Activated naive CD8-positive, alpha-beta T cell treated with anti-CD3 and anti-CD28 coated beads, Interleukin-2, amount 10 ng/mL, durations not matched to agents 7 days and 5 days (primary cell): ENCODE data around the gene MCF2L. TPM values are rescaled to one million over a fixed set of nuclear protein-coding genes. Genes with fewer than 3 reads are reported as not detected.
"Not testable (repeated sequence)": the region's sequence is repeated elsewhere in the genome, so short reads cannot be mapped to it uniquely, and the experiment has no call there.

Experiments
- ATAC-seq: fragments of 150-1000 bp; cut with Tn5 transposase; one replicate; pipeline ENCODE4 v1.10.0; 2021; ENCODE audit warnings: low read depth, moderate library complexity
- POLR2A ChIA-PET: fragments of 350-600 bp; sonication (Branson Sonifier 250); formaldehyde crosslinking; loops from one replicate; lab custom pipeline; 2021; ENCODE audit warnings: antibody characterized with exemption; lab: Charles Lee
- DNase-seq: peaks from one replicate; pipeline ENCODE4 v3.0.0; 2021
- H3K27ac Mint-ChIP-seq: one replicate; pipeline ENCODE4 v1.8.0; 2022; ENCODE audit warnings: mild to moderate bottlenecking, mixed read lengths
- H3K27me3 Mint-ChIP-seq: one replicate; pipeline ENCODE4 v1.8.0; 2022; ENCODE audit warnings: mild to moderate bottlenecking, moderate library complexity, mixed read lengths
- H3K36me3 Mint-ChIP-seq: one replicate; pipeline ENCODE4 v1.8.0; 2021; ENCODE audit warnings: mild to moderate bottlenecking, mixed read lengths
- H3K4me1 Mint-ChIP-seq: one replicate; pipeline ENCODE4 v1.8.0; 2021; ENCODE audit warnings: mixed read lengths
- H3K4me3 Mint-ChIP-seq: one replicate; pipeline ENCODE4 v1.8.0; 2022; ENCODE audit warnings: mild to moderate bottlenecking, moderate library complexity, mixed read lengths
- H3K9me3 Mint-ChIP-seq: one replicate; pipeline ENCODE4 v1.8.0; 2021; ENCODE audit warnings: mixed read lengths
- total RNA-seq, 2 experiments: library from RNA; stranded (reverse); gene quantifications; one replicate each; pipeline ENCODE4 v1.2.3, GENCODE V29; 2021

The MCF2L gene
- total RNA-seq, 2 experiments from 2014 or later: 9.3 to 11.5 TPM

DNA sequence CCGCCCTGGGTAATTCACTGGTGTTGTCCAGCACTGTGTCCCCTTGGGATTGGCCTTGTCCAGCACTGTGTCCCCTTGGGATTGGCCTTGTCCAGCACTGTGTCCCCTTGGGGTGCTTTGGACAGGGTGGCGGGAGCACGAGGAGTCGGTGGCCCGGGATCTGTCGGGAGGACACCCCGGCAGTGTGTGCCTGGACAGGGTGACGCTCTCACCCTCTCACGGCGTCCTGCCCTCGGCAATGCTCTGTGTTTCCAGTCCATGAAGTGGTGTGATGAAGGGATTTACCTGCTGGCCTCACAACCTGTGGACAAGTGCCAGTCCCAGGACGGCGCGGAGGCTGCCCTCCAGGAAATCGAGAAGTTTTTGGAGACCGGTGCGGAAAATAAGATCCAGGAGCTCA, 106.7 kb downstream of the MCF2L start:
- Mint-ChIP-seq H3K27ac (no peak overlapping the region), H3K27me3 (no peaks in the 10 kb centered on the region), H3K4me1 (no peaks in the 10 kb centered on the region), H3K36me3 (no peaks in the 10 kb centered on the region), H3K4me3 (no peak overlapping the region), H3K9me3 (no peaks in the 10 kb centered on the region)
- no peak for ATAC-seq
- no peak for DNase-seq
- POLR2A ChIA-PET: no interaction called here

GRCh38 chr13:113076681-113077401, 107.8 kb downstream of the MCF2L start:
- H3K27ac Mint-ChIP-seq: no peak overlapping the region
- H3K9me3 Mint-ChIP-seq: no peaks in the 10 kb centered on the region
- H3K36me3 Mint-ChIP-seq: no peaks in the 10 kb centered on the region
- no peaks in the 10 kb centered on the region for H3K27me3 Mint-ChIP-seq
- no peak for DNase-seq
- ATAC-seq: no peak
- POLR2A ChIA-PET: interaction anchor here (0.6 kb wide), 1 partner anchor 13 kb away, joined by 3 read pairs; no protein-coding TSS in a partner anchor
- H3K4me3 Mint-ChIP-seq: no peak overlapping the region
- no peaks in the 10 kb centered on the region for H3K4me1 Mint-ChIP-seq

DNA sequence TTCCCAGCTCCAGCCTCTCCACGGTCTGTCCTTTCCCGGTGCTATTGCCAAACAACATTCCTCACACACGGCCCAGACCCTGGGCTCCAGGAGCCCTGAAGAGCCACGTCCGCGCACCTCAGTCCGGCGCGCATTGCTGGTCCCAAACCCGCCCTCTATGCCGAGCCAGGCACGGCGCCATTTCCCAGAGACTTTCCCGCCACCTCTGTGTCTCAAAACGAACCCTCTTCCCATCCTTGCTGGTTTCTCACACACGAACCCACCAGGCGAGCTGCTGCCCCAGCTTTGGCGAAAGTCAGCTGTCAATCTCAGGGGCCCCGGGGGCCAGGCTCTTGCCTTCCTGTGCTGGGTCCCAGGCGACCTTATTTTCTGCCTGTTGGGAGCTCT, 108.5 kb downstream of the MCF2L start:
- H3K4me3 Mint-ChIP-seq: no peak overlapping the region

DNA sequence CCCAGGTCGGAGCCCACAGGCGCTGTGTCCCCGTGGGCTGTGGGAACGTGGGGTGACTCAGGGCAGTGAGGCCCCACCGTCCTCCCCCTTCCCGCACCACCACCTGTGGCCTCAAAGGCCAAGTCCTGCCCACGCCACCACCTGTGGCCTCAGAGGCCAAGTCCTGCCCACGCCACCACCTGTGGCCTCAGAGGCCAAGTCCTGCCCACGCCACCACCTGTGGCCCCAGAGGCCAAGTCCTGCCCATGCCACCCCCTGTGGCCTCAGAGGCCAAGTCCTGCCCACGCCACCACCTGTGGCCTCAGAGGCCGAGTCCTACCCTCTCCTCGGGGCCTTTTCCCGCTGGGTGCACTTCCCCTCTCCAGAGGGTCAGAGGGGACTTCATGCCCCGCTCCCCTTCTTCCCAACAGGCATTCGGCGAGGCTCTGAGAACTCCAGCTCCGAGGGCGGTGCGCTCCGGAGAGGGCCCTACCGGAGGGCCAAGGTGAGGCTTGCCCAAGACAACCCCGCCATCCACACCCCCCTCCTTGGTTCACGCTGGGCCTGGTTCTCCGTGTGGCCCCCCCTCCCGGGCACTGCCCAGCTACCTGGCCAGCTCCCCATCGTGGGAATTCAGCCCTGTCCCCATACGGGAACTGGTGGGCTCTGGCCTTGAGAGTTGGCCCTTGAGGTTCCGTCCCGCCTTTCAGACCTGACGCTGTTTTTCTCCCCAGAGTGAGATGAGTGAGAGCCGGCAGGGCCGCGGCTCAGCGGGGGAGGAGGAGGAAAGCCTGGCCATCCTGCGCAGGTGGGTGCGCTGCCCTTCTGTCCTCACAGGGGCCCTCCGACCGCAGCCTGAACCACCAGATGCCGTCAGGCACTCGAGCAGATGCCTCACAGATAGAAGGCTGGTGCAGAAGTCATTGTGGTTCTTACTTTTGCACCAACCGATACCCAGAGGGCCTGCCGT, 109.2 kb downstream of the MCF2L start:
- Mint-ChIP-seq H3K9me3 (no peaks in the 10 kb centered on the region), H3K27ac (no peak overlapping the region), H3K4me1 (no peaks in the 10 kb centered on the region), H3K36me3 (no peaks in the 10 kb centered on the region), H3K27me3 (no peaks in the 10 kb centered on the region), H3K4me3 (no peak overlapping the region)
- POLR2A ChIA-PET: no interaction called here
- ATAC-seq (no peak), DNase-seq (no peak)

More for the DNA sequence above, 108.5 kb downstream of the MCF2L start:
- POLR2A ChIA-PET: no interaction called here
- Mint-ChIP-seq H3K4me1 (no peaks in the 10 kb centered on the region), H3K9me3 (no peaks in the 10 kb centered on the region), H3K27me3 (no peaks in the 10 kb centered on the region), H3K36me3 (no peaks in the 10 kb centered on the region), H3K27ac (no peak overlapping the region)
- no peak for DNase-seq
- no peak for ATAC-seq

GRCh38 chr13:113078902-113079780, 110.1 kb downstream of the MCF2L start:
- no peaks in the 10 kb centered on the region for H3K36me3 Mint-ChIP-seq

GRCh38 chr13:113079781-113080080, 110.7 kb downstream of the MCF2L start:
- POLR2A ChIA-PET, H3K27ac Mint-ChIP-seq, H3K4me3 Mint-ChIP-seq, H3K9me3 Mint-ChIP-seq, H3K36me3 Mint-ChIP-seq, H3K4me1 Mint-ChIP-seq, DNase-seq, H3K27me3 Mint-ChIP-seq, ATAC-seq: not testable (repeated sequence)

More at GRCh38 chr13:113078902-113079780, 110.1 kb downstream of the MCF2L start:
- Mint-ChIP-seq H3K4me3 (no peak overlapping the region), H3K9me3 (no peaks in the 10 kb centered on the region), H3K27ac (no peak overlapping the region), H3K27me3 (no peaks in the 10 kb centered on the region), H3K4me1 (no peaks in the 10 kb centered on the region)
- POLR2A ChIA-PET: no interaction called here
- no peak for ATAC-seq
- no peak for DNase-seq

DNA sequence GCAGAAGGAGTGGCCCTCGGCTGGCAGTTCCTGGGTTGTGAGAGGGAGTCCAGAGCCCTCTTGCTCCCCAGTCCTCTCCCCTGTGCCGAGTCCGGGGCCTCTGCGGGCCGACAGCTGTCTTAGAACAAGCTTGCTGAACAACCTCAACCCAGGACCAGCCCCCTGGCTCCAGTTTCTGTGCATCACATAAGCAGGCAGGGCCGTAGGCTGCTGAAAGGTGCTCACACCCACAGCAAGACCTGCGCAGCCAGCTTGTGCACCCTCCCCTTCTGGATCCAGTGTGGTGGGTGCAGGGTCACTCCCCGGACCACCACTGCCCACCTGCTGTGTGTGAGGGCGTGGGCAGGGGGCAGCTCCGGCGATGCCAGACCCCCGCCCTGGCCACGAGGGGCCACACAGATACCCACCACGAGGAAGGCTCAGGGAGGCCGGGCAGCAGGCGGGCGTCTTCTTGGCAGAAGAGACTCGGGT, 111.4 kb downstream of the MCF2L start:
- no peaks in the 10 kb centered on the region for H3K9me3 Mint-ChIP-seq
- ATAC-seq (no peak), DNase-seq (no peak)
- no peaks in the 10 kb centered on the region for H3K4me1 Mint-ChIP-seq
- H3K27ac Mint-ChIP-seq: no peak overlapping the region
- no peak overlapping the region for H3K4me3 Mint-ChIP-seq
- H3K36me3 Mint-ChIP-seq: no peaks in the 10 kb centered on the region
- POLR2A ChIA-PET: no interaction called here
- H3K27me3 Mint-ChIP-seq: no peaks in the 10 kb centered on the region

GRCh38 chr13:113080901-113081521, 112.0 kb downstream of the MCF2L start:
- no peak for ATAC-seq
- Mint-ChIP-seq H3K36me3 (no peaks in the 10 kb centered on the region), H3K9me3 (no peaks in the 10 kb centered on the region), H3K27me3 (no peaks in the 10 kb centered on the region), H3K27ac (peak overlapping the region; percentile 42), H3K4me3 (no peak overlapping the region), H3K4me1 (no peaks in the 10 kb centered on the region)
- DNase-seq: no peak
- POLR2A ChIA-PET: no interaction called here

DNA sequence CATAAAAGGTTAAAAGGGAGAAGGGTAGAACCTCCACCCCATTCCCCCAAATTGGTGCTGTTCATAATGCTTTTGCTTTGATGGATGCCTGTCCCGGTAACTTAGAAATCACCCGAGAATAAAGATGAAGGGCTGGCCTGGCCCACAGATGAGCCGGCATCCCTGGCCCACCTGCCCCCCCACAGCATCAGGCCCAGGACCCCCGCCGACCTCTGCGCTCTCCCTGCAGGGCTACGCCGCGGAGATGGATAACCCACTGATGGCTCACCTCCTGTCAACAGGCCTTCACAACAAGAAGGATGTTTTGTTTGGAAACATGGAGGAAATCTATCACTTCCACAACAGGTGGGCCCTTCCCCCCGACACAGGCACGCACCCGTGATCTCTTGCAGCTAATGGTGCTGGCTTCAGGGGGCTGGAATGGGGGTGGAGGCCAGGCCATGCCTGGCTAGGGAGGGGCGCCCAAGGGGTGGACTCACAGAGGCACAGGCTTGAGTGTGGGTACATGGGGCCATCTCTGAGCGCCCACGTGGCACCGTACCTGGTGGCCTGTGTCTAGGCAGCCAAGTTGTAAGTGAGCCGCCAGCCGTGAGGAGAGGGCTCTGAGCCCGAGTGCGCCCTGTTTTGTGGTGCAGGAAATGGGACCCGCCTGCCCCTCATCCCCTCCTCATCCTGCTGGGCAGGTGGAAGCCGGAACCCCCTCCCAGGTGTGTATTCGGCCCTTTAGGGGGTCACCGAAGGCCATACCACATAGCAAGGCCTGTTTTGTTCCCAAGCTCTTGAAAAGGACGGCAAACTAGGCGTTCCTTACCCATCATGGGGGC, 113.4 kb downstream of the MCF2L start:
- H3K4me1 Mint-ChIP-seq: no peaks in the 10 kb centered on the region
- no peak overlapping the region for H3K4me3 Mint-ChIP-seq
- H3K27me3 Mint-ChIP-seq: no peaks in the 10 kb centered on the region
- no peak overlapping the region for H3K27ac Mint-ChIP-seq
- POLR2A ChIA-PET: no interaction called here
- DNase-seq (no peak), ATAC-seq (no peak)
- no peaks in the 10 kb centered on the region for H3K9me3 Mint-ChIP-seq
- no peaks in the 10 kb centered on the region for H3K36me3 Mint-ChIP-seq

GRCh38 chr13:113083022-113083373, 114.0 kb downstream of the MCF2L start:
- H3K9me3 Mint-ChIP-seq: no peaks in the 10 kb centered on the region
- ATAC-seq (no peak), DNase-seq (no peak)
- no peaks in the 10 kb centered on the region for H3K36me3 Mint-ChIP-seq
- no peaks in the 10 kb centered on the region for H3K4me1 Mint-ChIP-seq
- H3K27ac Mint-ChIP-seq: no peak overlapping the region
- POLR2A ChIA-PET: no interaction called here
- H3K4me3 Mint-ChIP-seq: no peak overlapping the region
- no peaks in the 10 kb centered on the region for H3K27me3 Mint-ChIP-seq

DNA sequence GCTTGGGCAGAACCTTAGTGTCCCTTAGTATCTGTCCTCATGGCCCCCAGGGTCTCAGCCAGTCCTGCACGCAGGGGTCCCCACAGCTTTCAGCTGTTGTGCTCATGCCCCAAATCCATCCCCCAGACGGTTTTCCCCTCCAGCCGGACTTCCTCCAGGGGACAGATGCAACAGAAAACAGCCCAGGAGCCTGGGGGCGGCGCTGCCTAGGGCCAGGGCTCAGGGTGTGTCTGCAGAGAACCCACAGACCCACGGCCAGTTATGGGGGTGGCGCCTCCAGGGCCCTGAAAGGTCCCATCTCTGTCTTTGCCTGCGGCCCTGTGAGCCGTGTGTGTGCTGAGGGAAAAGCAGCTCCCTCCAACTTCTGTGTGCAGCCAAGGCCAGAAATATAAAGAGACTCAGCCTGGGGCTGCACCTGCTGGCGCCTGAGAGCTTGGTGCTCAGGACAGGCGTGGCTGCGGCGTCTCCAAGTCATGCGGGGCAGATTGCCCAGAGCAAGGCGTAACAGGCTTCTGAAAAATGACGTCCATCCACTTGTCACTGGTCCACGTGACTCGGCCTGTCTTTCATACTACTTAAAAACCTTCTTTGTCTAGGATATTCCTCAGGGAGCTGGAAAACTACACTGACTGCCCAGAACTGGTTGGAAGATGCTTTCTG, 114.5 kb downstream of the MCF2L start:
- POLR2A ChIA-PET: no interaction called here

More for the DNA sequence above, 114.5 kb downstream of the MCF2L start:
- Mint-ChIP-seq H3K36me3 (no peaks in the 10 kb centered on the region), H3K27ac (no peak overlapping the region), H3K9me3 (no peaks in the 10 kb centered on the region), H3K4me1 (no peaks in the 10 kb centered on the region), H3K27me3 (no peaks in the 10 kb centered on the region), H3K4me3 (no peak overlapping the region)
- ATAC-seq (no peak), DNase-seq (no peak)
